Suprapubic skin (tissue), 4 donors: ENCODE results near the gene CEP78. TPM values are rescaled to one million over a fixed set of nuclear protein-coding genes. Genes with fewer than 3 reads are reported as not detected.

Source experiments
- DNase-seq, 2 donors: peaks; one replicate each; pipeline ENCODE4 v3.0.0-alpha.2; 2019; ENCODE audit warnings: low spot score in 2 of 2
- H3K27ac ChIP-seq: fragments of 200-600 bp; sonication (generic); one replicate; pipeline ENCODE4 v1.5.1; 2019
- H3K27me3 ChIP-seq: fragments of 200-600 bp; sonication (generic); one replicate; pipeline ENCODE4 v1.5.1; 2019
- H3K36me3 ChIP-seq: fragments of 200-600 bp; sonication (generic); one replicate; pipeline ENCODE4 v1.5.1; 2019
- H3K4me1 ChIP-seq: fragments of 200-600 bp; sonication (generic); one replicate; pipeline ENCODE4 v1.5.1; 2019
- H3K4me3 ChIP-seq: fragments of 200-600 bp; sonication (generic); one replicate; pipeline ENCODE4 v1.5.1; 2019; ENCODE audit warnings: mild to moderate bottlenecking
- H3K9me3 ChIP-seq: fragments of 200-600 bp; sonication (generic); one replicate; pipeline ENCODE4 v1.5.1; 2019
- CTCF ChIP-seq, 2 donors: fragments of 200-600 bp in 1 of 2; fragments of 450-650 bp in 1 of 2; sonication (generic) in 1 of 2; IDR thresholded peaks; one replicate each; pipeline ENCODE4 v1.5.1; 2016 to 2019; ENCODE audit warnings: antibody characterized with exemption in 2 of 2, mild to moderate bottlenecking in 1 of 2, moderate library complexity in 1 of 2
- EP300 ChIP-seq: sonication (generic); formaldehyde crosslinking; IDR thresholded peaks from one replicate; pipeline ENCODE4 v1.6.1; 2017; ENCODE audit warnings: antibody characterized with exemption
- POLR2A ChIP-seq, 2 donors: fragments of 450-650 bp; IDR thresholded peaks; one replicate each; pipeline ENCODE4 v1.6.1; 2017; ENCODE audit warnings: antibody characterized with exemption in 2 of 2, mild to moderate bottlenecking in 2 of 2, moderate library complexity in 2 of 2
- POLR2AphosphoS5 ChIP-seq, 3 donors: sonication (generic); formaldehyde crosslinking; IDR thresholded peaks; one replicate each; pipeline ENCODE4 v1.6.1; 2017; ENCODE audit warnings: antibody characterized with exemption in 3 of 3
- WGBS: methylation state at CpG from one replicate; pipeline ENCODE4 v1.1.5; 2018; 5-methylcytosine and 5-hydroxymethylcytosine counted together
- total RNA-seq, 4 donors: library from RNA; depleted of rRNA; stranded (reverse); fragments of >200 nt; gene quantifications; one replicate each; pipeline ENCODE4 v1.1.0, GENCODE V29; 2016

Gene CEP78
- total RNA-seq, 4 donors from 2014 or later, result 8.7 to 15.0 (median 11.7) TPM

- no peaks in the 10 kb centered on the region for H3K9me3 ChIP-seq
These were observed 75.2 kb downstream of the CEP78 start for GRCh38 chr9:78311075-78311474.

GRCh38 chr9:78311886-78312524 is 76.1 kb downstream of the CEP78 start:
- H3K9me3 ChIP-seq, result no peaks in the 10 kb centered on the region
- H3K36me3 ChIP-seq, result peaks cover 34% of the 10 kb centered on the region
- WGBS, result 78% methylated on average over 9 of the region's 9 CpGs
- no peak overlapping the region for H3K27ac ChIP-seq
- no peak overlapping the region for H3K4me3 ChIP-seq
- H3K27me3 ChIP-seq, result no peaks in the 10 kb centered on the region
- TF ChIP-seq CTCF (IDR thresholded peaks at IDR 0.05), result no peak
- TF ChIP-seq POLR2A (IDR thresholded peaks at IDR 0.05), result no peak
- TF ChIP-seq EP300, result no peak
- no peak for TF ChIP-seq POLR2AphosphoS5 (IDR thresholded peaks at IDR 0.05)
- no peaks in the 10 kb centered on the region for H3K4me1 ChIP-seq
- no peak for DNase-seq

More at GRCh38 chr9:78311075-78311474, 75.2 kb downstream of the CEP78 start:
- peaks cover 39% of the 10 kb centered on the region for H3K36me3 ChIP-seq
- H3K27ac ChIP-seq, result no peak overlapping the region
- no peak for DNase-seq
- WGBS, result 94% methylated on average over 5 of the region's 5 CpGs
- no peak for TF ChIP-seq POLR2A (IDR thresholded peaks at IDR 0.05)
- TF ChIP-seq EP300, result no peak
- TF ChIP-seq POLR2AphosphoS5 (IDR thresholded peaks at IDR 0.05), result no peak
- no peaks in the 10 kb centered on the region for H3K4me1 ChIP-seq
- H3K27me3 ChIP-seq, result no peaks in the 10 kb centered on the region
- H3K4me3 ChIP-seq, result no peak overlapping the region

GRCh38 chr9:78314550-78314949 is 78.7 kb downstream of the CEP78 start:
- Histone ChIP-seq H3K27me3 (no peaks in the 10 kb centered on the region), H3K27ac (no peak overlapping the region), H3K4me3 (no peak overlapping the region), H3K4me1 (no peaks in the 10 kb centered on the region), H3K36me3 (peaks cover 26% of the 10 kb centered on the region), H3K9me3 (no peaks in the 10 kb centered on the region)
- TF ChIP-seq POLR2A (IDR thresholded peaks at IDR 0.05) (no peak), POLR2AphosphoS5 (IDR thresholded peaks at IDR 0.05) (no peak), CTCF (IDR thresholded peaks at IDR 0.05) (no peak), EP300 (no peak)
- WGBS, result 96% methylated on average over 5 of the region's 5 CpGs
- peak in 1 of 2 donors; percentile 48 for DNase-seq

GRCh38 chr9:78314953-78315870 is 79.3 kb downstream of the CEP78 start:
- no peak for DNase-seq
- Histone ChIP-seq H3K27ac (no peak overlapping the region), H3K27me3 (no peaks in the 10 kb centered on the region), H3K36me3 (peaks cover 27% of the 10 kb centered on the region), H3K4me1 (no peaks in the 10 kb centered on the region), H3K9me3 (no peaks in the 10 kb centered on the region), H3K4me3 (no peak overlapping the region)
- 58% methylated on average over 5 of the region's 8 CpGs for WGBS
- TF ChIP-seq CTCF (IDR thresholded peaks at IDR 0.05) (no peak), POLR2AphosphoS5 (IDR thresholded peaks at IDR 0.05) (no peak), EP300 (no peak), POLR2A (IDR thresholded peaks at IDR 0.05) (no peak)

GRCh38 chr9:78316166-78316892 is 80.5 kb downstream of the CEP78 start:
- H3K4me1 ChIP-seq, result no peaks in the 10 kb centered on the region
- H3K9me3 ChIP-seq, result no peaks in the 10 kb centered on the region
- no peak overlapping the region for H3K27ac ChIP-seq
- TF ChIP-seq POLR2A (IDR thresholded peaks at IDR 0.05) (no peak), POLR2AphosphoS5 (IDR thresholded peaks at IDR 0.05) (no peak), EP300 (no peak), CTCF (IDR thresholded peaks at IDR 0.05) (no peak)
- WGBS, result 91% methylated on average over 11 of the region's 11 CpGs
- no peak overlapping the region for H3K4me3 ChIP-seq
- H3K36me3 ChIP-seq, result peaks cover 21% of the 10 kb centered on the region
- DNase-seq, result peak in 1 of 2 donors; percentile 49
- H3K27me3 ChIP-seq, result no peaks in the 10 kb centered on the region
